Liver (tissue), 9 donors: ENCODE data around the gene CPLX4. TPM values are rescaled to one million over a fixed set of nuclear protein-coding genes. Genes with fewer than 3 reads are reported as not detected.

ENCODE experiments used
- DNase-seq: peaks from one replicate; pipeline ENCODE4 v3.0.0-alpha.2; 2017; ENCODE audit warnings: low spot score
- H3K27ac ChIP-seq, 2 donors: one replicate each; pipeline ENCODE4 v1.7.0; 2013; ENCODE audit warnings: inconsistent platforms in 2 of 2, low read length in 2 of 2, control low read depth in 1 of 2, low read depth in 1 of 2, mild to moderate bottlenecking in 1 of 2
- H3K27me3 ChIP-seq, 4 donors: one replicate each; pipeline versions ENCODE4 v1.6.1 to v1.7.0; 2013; ENCODE audit warnings: low read length in 3 of 4, inconsistent platforms in 1 of 4, mild to moderate bottlenecking in 1 of 4, moderate library complexity in 1 of 4; ENCODE audit not compliant: control insufficient read depth in 4 of 4, insufficient read depth in 4 of 4
- H3K36me3 ChIP-seq, 4 donors: one replicate each; pipeline versions ENCODE4 v1.6.1 to v1.7.0; 2013; ENCODE audit warnings: low read length in 3 of 4, mild to moderate bottlenecking in 3 of 4, low read depth in 1 of 4, moderate library complexity in 1 of 4; ENCODE audit not compliant: control insufficient read depth in 4 of 4, insufficient read depth in 3 of 4
- H3K4me1 ChIP-seq, 4 donors: one replicate each; pipeline versions ENCODE4 v1.6.1 to v1.7.0; 2013; ENCODE audit warnings: low read length in 3 of 4, mild to moderate bottlenecking in 3 of 4, moderate library complexity in 1 of 4; ENCODE audit not compliant: control insufficient read depth in 4 of 4, insufficient read depth in 4 of 4
- H3K4me3 ChIP-seq, 3 donors: one replicate each; pipeline versions ENCODE4 v1.6.1 to v1.7.0; 2013; ENCODE audit warnings: low read length in 3 of 3, control low read depth in 1 of 3, low read depth in 1 of 3, mild to moderate bottlenecking in 1 of 3
- H3K9ac ChIP-seq, 2 donors: one replicate each; pipeline ENCODE4 v1.7.0; 2013; ENCODE audit warnings: low read length in 2 of 2, mild to moderate bottlenecking in 2 of 2, moderate library complexity in 2 of 2, control low read depth in 1 of 2, low read depth in 1 of 2
- H3K9me3 ChIP-seq, 4 donors: one replicate each; pipeline versions ENCODE4 v1.6.1 to v1.7.0; 2013; ENCODE audit warnings: low read length in 3 of 4; ENCODE audit not compliant: control insufficient read depth in 4 of 4
- CTCF ChIP-seq: fragments of 150-350 bp; IDR thresholded peaks from 2 replicates; pipeline ENCODE4 v1.5.1; 2017; ENCODE audit warnings: improper control_type of control experiment, low read depth, low read length; ENCODE audit not compliant: missing input control
- FOXA1 ChIP-seq: IDR thresholded peaks from 2 replicates; pipeline ENCODE4 v1.6.1; 2016; ENCODE audit warnings: antibody characterized with exemption
- FOXA2 ChIP-seq: IDR thresholded peaks from 2 replicates; pipeline ENCODE4 v1.6.1; 2016; ENCODE audit warnings: antibody characterized with exemption
- GABPA ChIP-seq, 2 donors: IDR thresholded peaks in 1 of 2; conservative IDR thresholded peaks in 1 of 2; 2 replicates each; pipeline ENCODE4 v1.6.1; 2016; ENCODE audit warnings: antibody characterized with exemption in 2 of 2, mild to moderate bottlenecking in 1 of 2, moderate library complexity in 1 of 2
- HNF4A ChIP-seq, 2 donors: conservative IDR thresholded peaks; 2 replicates each; pipeline ENCODE4 v1.6.1; 2016; ENCODE audit warnings: antibody characterized with exemption in 2 of 2, mild to moderate bottlenecking in 2 of 2
- HNF4G ChIP-seq: IDR thresholded peaks from 2 replicates; pipeline ENCODE4 v1.6.1; 2016; ENCODE audit warnings: antibody characterized with exemption
- JUND ChIP-seq, 2 donors: IDR thresholded peaks; 2 replicates each; pipeline ENCODE4 v1.6.1; 2016; ENCODE audit warnings: antibody characterized with exemption in 2 of 2
- NR2F2 ChIP-seq: IDR thresholded peaks from 2 replicates; pipeline ENCODE4 v1.6.1; 2016; ENCODE audit warnings: antibody characterized with exemption
- RAD21 ChIP-seq, 2 donors: IDR thresholded peaks; 2 replicates each; pipeline ENCODE4 v1.6.1; 2016; ENCODE audit warnings: antibody characterized with exemption in 2 of 2, mild to moderate bottlenecking in 2 of 2
- REST ChIP-seq: IDR thresholded peaks from 2 replicates; pipeline ENCODE4 v1.6.1; 2016; ENCODE audit warnings: antibody characterized with exemption, mild to moderate bottlenecking
- RXRA ChIP-seq, 2 donors: IDR thresholded peaks; 2 replicates each; pipeline ENCODE4 v1.6.1; 2017 to 2018; ENCODE audit warnings: antibody characterized with exemption in 2 of 2, mild to moderate bottlenecking in 1 of 2
- SP1 ChIP-seq: IDR thresholded peaks from 2 replicates; pipeline ENCODE4 v1.6.1; 2018; ENCODE audit warnings: antibody characterized with exemption, mild to moderate bottlenecking
- TAF1 ChIP-seq: conservative IDR thresholded peaks from 2 replicates; pipeline ENCODE4 v1.6.1; 2016; ENCODE audit warnings: antibody characterized with exemption, mild to moderate bottlenecking
- YY1 ChIP-seq: IDR thresholded peaks from 2 replicates; pipeline ENCODE4 v1.6.1; 2016; ENCODE audit warnings: antibody characterized with exemption, mild to moderate bottlenecking
- ZBTB33 ChIP-seq: IDR thresholded peaks from 2 replicates; pipeline ENCODE4 v1.6.1; 2016; ENCODE audit warnings: antibody characterized with exemption
- WGBS: extraction: QIAGEN DNeasy Blood & Tissue Kit; methylation state at CpG from one replicate; pipeline ENCODE4 v1.1.7; 2013; 5-methylcytosine and 5-hydroxymethylcytosine counted together
- polyA plus RNA-seq, 2 donors: library from polyadenylated mRNA; stranded (reverse) in 1 of 2; unstranded in 1 of 2; fragments of 200-250 nt in 1 of 2; fragments of >200 nt in 1 of 2; fragmentation: Nextera tagmentation in 1 of 2; extraction: Ambion mirVana in 1 of 2; gene quantifications; one replicate each; pipeline versions ENCODE4 v1.2.1 to v1.2.3, GENCODE V29; 2013 to 2015
- total RNA-seq, 2 donors: library from RNA; depleted of rRNA; stranded (reverse); fragments of >200 nt; gene quantifications; one replicate each; pipeline ENCODE4 v1.2.3, GENCODE V29; 2014
- TF ChIP-seq, protein P1 (sequence below): IDR thresholded peaks from 2 replicates; pipeline ENCODE4 v1.6.1; 2016; ENCODE audit warnings: antibody characterized with exemption
- donor health status: healthy.
- donor health status: healthy.
- donor health status: healthy.
- donor health status: healthy.
- donor health status: healthy.

CPLX4 gene
- total and polyA plus RNA-seq, 4 donors = not detected

GRCh38 chr18:59325965-59326364, 7.5 kb upstream of the CPLX4 start:
- no peaks in the 10 kb centered on the region for H3K4me1 ChIP-seq
- 98% methylated on average over 1 of the region's 1 CpG for WGBS
- no peaks in the 10 kb centered on the region for H3K27me3 ChIP-seq
- DNase-seq = no peak
- no peak overlapping the region for H3K4me3 ChIP-seq
- TF ChIP-seq RXRA (IDR thresholded peaks at IDR 0.05) = no peak
- no peak for TF ChIP-seq YY1
- TF ChIP-seq JUND (IDR thresholded peaks at IDR 0.05) = no peak
- no peak for TF ChIP-seq FOXA1
- TF ChIP-seq HNF4G = no peak
- TF ChIP-seq SP1 = no peak
- no peak for TF ChIP-seq REST
- no peak for TF ChIP-seq RAD21 (IDR thresholded peaks at IDR 0.05)
- TF ChIP-seq GABPA (IDR thresholded peaks at IDR 0.05 in 1 of 2, conservative IDR thresholded peaks at IDR 0.05 in 1 of 2) = no peak
- no peak for TF ChIP-seq ZBTB33
- TF ChIP-seq, protein P1, sequence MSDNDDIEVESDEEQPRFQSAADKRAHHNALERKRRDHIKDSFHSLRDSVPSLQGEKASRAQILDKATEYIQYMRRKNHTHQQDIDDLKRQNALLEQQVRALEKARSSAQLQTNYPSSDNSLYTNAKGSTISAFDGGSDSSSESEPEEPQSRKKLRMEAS = no peak
- no peak for TF ChIP-seq TAF1
- H3K9ac ChIP-seq = no peak overlapping the region
- peaks cover 0 to 42% (median 38%) of the 10 kb centered on the region in 4 donors for H3K36me3 ChIP-seq
- H3K9me3 ChIP-seq = no peaks in the 10 kb centered on the region
- no peak overlapping the region for H3K27ac ChIP-seq

- DNase-seq = no peak
- Histone ChIP-seq H3K9me3 (no peaks in the 10 kb centered on the region), H3K27ac (no peak overlapping the region), H3K27me3 (peaks cover 0 to 2% (median 0%) of the 10 kb centered on the region in 4 donors), H3K4me1 (no peaks in the 10 kb centered on the region), H3K36me3 (peaks cover 0 to 31% (median 28%) of the 10 kb centered on the region in 4 donors), H3K9ac (no peak overlapping the region), H3K4me3 (no peak overlapping the region)
- TF ChIP-seq HNF4A (conservative IDR thresholded peaks at IDR 0.05) (no peak), TAF1 (no peak), FOXA2 (no peak), REST (no peak), NR2F2 (no peak), CTCF (no peak), ZBTB33 (no peak), GABPA (IDR thresholded peaks at IDR 0.05 in 1 of 2, conservative IDR thresholded peaks at IDR 0.05 in 1 of 2) (no peak), YY1 (no peak), FOXA1 (no peak), RAD21 (IDR thresholded peaks at IDR 0.05) (no peak)
- TF ChIP-seq, protein P1 = no peak
- WGBS = 96% methylated on average over 4 of the region's 4 CpGs
Observed at GRCh38 chr18:59324623-59324971, 6.1 kb upstream of the CPLX4 start.
